Stimulated activated memory B cell treated with anti-CD40 and anti-IgM and Interleukin-4, amounts not matched to agents 10 μg/mL and 1 μg/mL and 100 μg/mL, for 72 hours (primary cell): ENCODE measurements around the gene SETD1B.
A peak's percentile ranks its signal among the peaks of the same experiment; 100 is the strongest.
"Not testable (repeated sequence)": the region's sequence is repeated elsewhere in the genome, so short reads cannot be mapped to it uniquely, and the experiment has no call there.

Experiments
- ATAC-seq: fragments of 150-1000 bp; cut with Tn5 transposase; 2 replicates; pipeline ENCODE4 v1.10.0; 2021
- H3K27ac Mint-ChIP-seq: one replicate; pipeline ENCODE4 v1.8.0; 2022; ENCODE audit warnings: mild to moderate bottlenecking, mixed read lengths
- H3K27me3 Mint-ChIP-seq: one replicate; pipeline ENCODE4 v1.8.0; 2022; ENCODE audit warnings: mixed read lengths
- H3K36me3 Mint-ChIP-seq: one replicate; pipeline ENCODE4 v1.8.0; 2022; ENCODE audit warnings: mixed read lengths
- H3K4me1 Mint-ChIP-seq: one replicate; pipeline ENCODE4 v1.8.0; 2022; ENCODE audit warnings: mixed read lengths
- H3K4me3 Mint-ChIP-seq: one replicate; pipeline ENCODE4 v1.8.0; 2022; ENCODE audit warnings: mild to moderate bottlenecking, moderate library complexity, mixed read lengths
- H3K9me3 Mint-ChIP-seq: one replicate; pipeline ENCODE4 v1.8.0; 2022; ENCODE audit warnings: mixed read lengths

The SETD1B gene

GRCh38 chr12:121831571-121832245 lies 27.9 kb downstream of the SETD1B start:
- H3K4me3 Mint-ChIP-seq = no peak overlapping the region
- H3K36me3 Mint-ChIP-seq = peaks cover 60% of the 10 kb centered on the region
- no peak for ATAC-seq
- H3K9me3 Mint-ChIP-seq = no peaks in the 10 kb centered on the region
- no peaks in the 10 kb centered on the region for H3K27me3 Mint-ChIP-seq
- no peak overlapping the region for H3K27ac Mint-ChIP-seq
- peaks cover 7% of the 10 kb centered on the region for H3K4me1 Mint-ChIP-seq

- H3K36me3 Mint-ChIP-seq = peaks cover 2% of the 10 kb centered on the region
- peaks cover 26% of the 10 kb centered on the region for H3K4me1 Mint-ChIP-seq
- H3K4me3 Mint-ChIP-seq = no peak overlapping the region
- no peak overlapping the region for H3K27ac Mint-ChIP-seq
- no peak for ATAC-seq
- no peaks in the 10 kb centered on the region for H3K27me3 Mint-ChIP-seq
- H3K9me3 Mint-ChIP-seq = no peaks in the 10 kb centered on the region
These were observed 33.9 kb downstream of the SETD1B start for GRCh38 chr12:121837680-121838079.

DNA sequence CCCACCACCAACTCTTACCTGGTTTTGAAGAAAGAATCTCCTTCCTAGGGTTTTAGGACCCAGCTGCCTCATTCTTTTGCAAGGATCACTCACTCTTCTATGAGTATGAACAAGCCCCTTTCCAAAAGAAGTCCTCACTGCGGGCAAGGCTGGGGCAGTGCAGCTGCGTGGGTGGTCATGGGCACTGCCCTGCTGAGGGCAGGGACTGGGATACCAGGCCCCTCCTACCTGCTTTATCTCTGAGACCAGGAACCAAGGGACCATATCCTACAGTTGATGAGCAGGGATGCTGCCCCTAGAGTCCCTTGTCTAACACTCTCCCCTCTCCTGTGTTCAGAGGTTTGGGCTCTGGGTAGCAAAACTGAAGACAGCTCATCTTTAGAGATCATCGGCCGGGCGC lies 34.3 kb downstream of the SETD1B start:
- H3K4me1 Mint-ChIP-seq = peaks cover 26% of the 10 kb centered on the region
- no peak for ATAC-seq
- no peak overlapping the region for H3K4me3 Mint-ChIP-seq
- no peaks in the 10 kb centered on the region for H3K36me3 Mint-ChIP-seq
- no peak overlapping the region for H3K27ac Mint-ChIP-seq
- no peaks in the 10 kb centered on the region for H3K27me3 Mint-ChIP-seq
- H3K9me3 Mint-ChIP-seq = no peaks in the 10 kb centered on the region

- peak overlapping the region; percentile 86 for H3K27ac Mint-ChIP-seq
- H3K9me3 Mint-ChIP-seq = no peaks in the 10 kb centered on the region
- H3K36me3 Mint-ChIP-seq = no peaks in the 10 kb centered on the region
- H3K27me3 Mint-ChIP-seq = no peaks in the 10 kb centered on the region
- ATAC-seq = peak; percentile 99
- peak overlapping the region; percentile 95 for H3K4me3 Mint-ChIP-seq
- H3K4me1 Mint-ChIP-seq = peaks cover 26% of the 10 kb centered on the region
These were observed 35.5 kb downstream of the SETD1B start for GRCh38 chr12:121839106-121839992.

DNA sequence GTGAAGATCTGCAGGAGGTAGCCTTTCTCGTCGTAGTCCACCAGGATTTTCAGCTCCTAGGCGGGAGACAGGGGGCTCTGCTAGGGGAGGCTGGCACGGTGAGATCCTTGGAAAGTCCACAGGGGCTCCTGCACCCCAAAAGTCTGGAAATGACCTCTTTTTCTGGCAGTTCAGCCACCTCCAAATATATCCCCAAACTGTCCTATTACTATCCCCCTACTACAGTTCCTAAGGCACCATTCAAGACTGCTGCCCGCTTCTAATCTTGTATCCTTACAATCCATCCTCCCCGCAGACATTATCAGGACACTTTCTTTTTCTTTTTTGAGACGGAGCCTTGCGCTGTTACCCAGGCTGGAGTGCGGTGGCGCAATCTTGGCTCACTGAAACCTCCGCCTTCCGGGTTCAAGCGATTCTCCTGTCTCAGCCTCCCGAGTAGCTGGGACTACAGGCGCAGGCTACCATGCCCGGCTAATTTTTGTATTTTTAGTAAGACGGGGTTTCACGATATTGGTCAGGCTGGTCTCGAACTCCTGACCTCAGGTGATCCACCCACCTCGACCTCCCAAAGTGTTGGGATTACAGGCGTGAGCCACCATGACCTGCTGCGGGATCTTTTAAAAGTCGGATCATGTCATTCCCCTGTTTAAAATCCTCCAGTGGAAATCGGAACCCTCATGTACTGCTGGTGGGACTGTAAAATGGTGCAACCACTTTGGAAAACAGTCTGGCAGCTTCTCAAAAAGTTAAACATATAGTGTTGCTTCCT lies 36.4 kb downstream of the SETD1B start:
- Mint-ChIP-seq H3K36me3 (no peaks in the 10 kb centered on the region), H3K9me3 (no peaks in the 10 kb centered on the region), H3K27me3 (no peaks in the 10 kb centered on the region), H3K27ac (peak overlapping the region; percentile 86), H3K4me3 (peak overlapping the region; percentile 95), H3K4me1 (peaks cover 26% of the 10 kb centered on the region)
- ATAC-seq = no peak

DNA sequence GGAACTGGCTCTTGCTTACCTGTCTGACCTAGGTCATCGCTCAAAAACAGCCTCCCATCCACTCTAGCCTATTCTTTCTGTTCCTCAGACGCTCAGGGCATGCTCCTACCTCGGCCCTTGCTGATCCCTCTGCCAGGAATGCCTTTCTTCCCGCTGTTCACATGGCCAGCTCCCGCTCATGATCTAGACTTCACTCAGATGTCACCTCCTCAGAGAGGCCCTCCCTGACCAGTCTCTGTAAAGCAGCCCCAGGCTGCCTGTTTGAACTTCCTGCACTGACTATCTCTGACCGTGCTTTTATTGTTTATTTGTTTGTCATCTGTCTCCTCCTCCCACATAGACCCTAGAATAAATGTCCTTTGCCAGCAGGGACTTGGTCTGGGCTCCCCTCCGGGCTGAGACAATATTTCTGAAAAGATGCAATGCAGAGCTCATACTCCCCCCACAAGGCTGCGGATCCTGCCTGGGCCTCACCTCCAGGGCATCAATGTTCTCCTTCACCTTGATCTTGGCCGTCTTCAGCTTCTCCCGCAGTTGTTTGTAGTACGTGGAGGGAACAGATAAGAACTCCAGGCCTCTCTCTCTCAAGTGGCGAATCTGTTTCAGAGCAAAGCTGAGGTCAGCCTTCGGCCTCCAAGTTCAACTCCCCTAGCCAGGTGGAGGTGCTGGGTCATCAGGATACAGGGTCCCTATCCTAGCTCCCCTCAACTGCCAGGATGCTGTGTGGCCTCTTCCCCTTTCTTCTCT lies 39.6 kb downstream of the SETD1B start:
- H3K4me1 Mint-ChIP-seq = peaks cover 24% of the 10 kb centered on the region
- H3K27ac Mint-ChIP-seq = no peak overlapping the region
- no peaks in the 10 kb centered on the region for H3K36me3 Mint-ChIP-seq
- no peak for ATAC-seq
- H3K9me3 Mint-ChIP-seq = no peaks in the 10 kb centered on the region
- H3K4me3 Mint-ChIP-seq = no peak overlapping the region
- no peaks in the 10 kb centered on the region for H3K27me3 Mint-ChIP-seq

GRCh38 chr12:121845701-121846100 lies 41.9 kb downstream of the SETD1B start:
- Mint-ChIP-seq H3K4me1 (peaks cover 13% of the 10 kb centered on the region), H3K4me3 (no peak overlapping the region), H3K36me3 (no peaks in the 10 kb centered on the region), H3K27ac (no peak overlapping the region), H3K9me3 (no peaks in the 10 kb centered on the region), H3K27me3 (no peaks in the 10 kb centered on the region)
- ATAC-seq = no peak

GRCh38 chr12:121849211-121849610 lies 45.4 kb downstream of the SETD1B start:
- Mint-ChIP-seq H3K36me3 (no peaks in the 10 kb centered on the region), H3K4me1 (peaks cover 13% of the 10 kb centered on the region), H3K4me3 (no peak overlapping the region), H3K9me3 (no peaks in the 10 kb centered on the region), H3K27ac (no peak overlapping the region), H3K27me3 (no peaks in the 10 kb centered on the region)
- ATAC-seq = no peak

GRCh38 chr12:121849665-121850064 lies 45.9 kb downstream of the SETD1B start:
- no peaks in the 10 kb centered on the region for H3K9me3 Mint-ChIP-seq
- ATAC-seq = peak; percentile 73
- H3K27ac Mint-ChIP-seq = no peak overlapping the region
- H3K4me3 Mint-ChIP-seq = no peak overlapping the region
- H3K27me3 Mint-ChIP-seq = no peaks in the 10 kb centered on the region
- H3K4me1 Mint-ChIP-seq = peaks cover 13% of the 10 kb centered on the region
- H3K36me3 Mint-ChIP-seq = no peaks in the 10 kb centered on the region

DNA sequence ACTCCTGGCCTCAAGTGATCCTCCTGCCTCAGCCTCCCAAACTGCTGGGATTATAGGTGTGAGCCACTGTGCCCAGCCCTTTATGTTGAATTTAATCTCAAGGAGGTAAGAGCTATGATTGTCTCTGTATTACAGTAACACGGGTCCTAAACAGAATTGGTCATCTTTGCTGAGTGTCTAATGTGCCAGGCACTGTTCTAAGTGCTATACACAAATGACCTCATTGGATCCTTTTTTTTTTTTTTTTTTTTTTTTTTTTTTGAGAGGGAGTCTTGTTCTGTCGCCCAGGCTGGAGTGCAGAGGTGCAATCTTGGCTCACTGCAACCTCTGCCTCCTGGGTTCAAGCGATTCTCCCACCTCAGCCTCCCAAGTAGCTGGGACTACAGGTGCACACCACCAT lies 48.6 kb downstream of the SETD1B start:
- not testable (repeated sequence) for H3K27ac Mint-ChIP-seq, H3K36me3 Mint-ChIP-seq, H3K9me3 Mint-ChIP-seq, ATAC-seq, H3K4me3 Mint-ChIP-seq, H3K27me3 Mint-ChIP-seq
- peaks cover 29% of the 10 kb centered on the region for H3K4me1 Mint-ChIP-seq

DNA sequence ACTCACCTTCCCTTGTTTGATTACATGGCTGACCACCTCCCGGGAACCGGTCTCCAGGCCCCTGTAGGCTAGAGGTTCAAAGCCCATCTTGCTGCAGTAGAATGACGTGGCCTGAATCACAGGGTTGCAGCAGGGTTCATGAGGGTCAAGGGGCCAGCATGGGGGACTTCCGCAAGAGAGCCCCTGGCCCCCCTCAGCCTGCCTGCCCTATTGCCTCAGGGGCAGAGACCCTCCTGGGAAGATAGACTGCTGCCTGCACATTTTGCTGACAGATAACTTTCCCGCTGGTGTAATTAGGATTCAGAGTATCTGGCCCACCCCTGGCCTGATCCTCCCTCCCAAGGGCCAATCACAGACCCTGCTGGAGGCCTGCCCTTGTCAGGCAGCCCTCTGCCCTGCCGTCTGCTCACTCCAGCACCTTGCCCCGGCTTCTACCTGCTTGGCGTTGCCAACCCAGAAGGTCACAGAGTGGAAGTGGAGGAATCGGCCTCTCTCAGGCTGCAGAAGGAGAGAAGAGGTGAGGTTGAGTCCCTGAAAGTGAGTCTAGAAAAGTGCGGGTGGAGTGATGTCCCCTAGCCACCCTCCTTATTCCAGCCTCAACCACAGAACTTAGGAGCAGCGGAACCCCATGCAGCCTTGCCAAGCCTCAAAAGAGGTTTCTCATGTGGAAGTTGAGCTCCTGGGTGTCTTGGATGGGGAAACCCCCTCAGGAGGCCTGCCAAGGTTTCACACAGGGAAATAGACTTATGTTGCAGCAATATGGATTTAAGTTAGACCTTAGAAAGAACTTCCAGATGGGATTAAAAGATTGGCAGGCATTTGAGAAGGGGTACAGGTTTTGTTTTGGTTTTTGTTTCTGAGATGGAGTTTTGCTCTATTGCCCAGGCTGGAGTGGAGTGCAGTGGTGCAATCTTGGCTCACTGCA lies 53.8 kb downstream of the SETD1B start:
- Mint-ChIP-seq H3K4me3 (no peak overlapping the region), H3K36me3 (no peaks in the 10 kb centered on the region), H3K4me1 (peaks cover 28% of the 10 kb centered on the region), H3K27ac (no peak overlapping the region), H3K9me3 (no peaks in the 10 kb centered on the region), H3K27me3 (no peaks in the 10 kb centered on the region)
- no peak for ATAC-seq

DNA sequence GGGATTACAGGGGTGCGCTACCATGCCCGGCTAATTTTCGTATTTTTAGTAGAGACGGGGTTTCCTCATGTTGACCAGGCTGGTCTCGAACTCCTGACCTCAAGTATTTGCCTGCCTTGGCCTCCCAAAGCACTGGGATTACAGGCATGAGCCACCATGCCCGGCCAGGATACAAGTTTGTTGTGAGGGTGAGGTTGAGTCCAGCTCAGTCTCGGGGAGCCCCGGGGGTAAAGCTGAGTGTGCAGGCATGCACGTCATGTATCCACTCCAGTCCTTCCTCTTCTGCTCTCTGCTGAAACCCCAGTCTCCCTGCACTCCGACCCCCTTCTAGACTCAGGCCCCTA lies 54.5 kb downstream of the SETD1B start:
- H3K4me1 Mint-ChIP-seq = peaks cover 28% of the 10 kb centered on the region
- no peaks in the 10 kb centered on the region for H3K36me3 Mint-ChIP-seq
- H3K27ac Mint-ChIP-seq = peak overlapping the region; percentile 64
- H3K4me3 Mint-ChIP-seq = no peak overlapping the region
- no peak for ATAC-seq
- H3K9me3 Mint-ChIP-seq = no peaks in the 10 kb centered on the region
- no peaks in the 10 kb centered on the region for H3K27me3 Mint-ChIP-seq

GRCh38 chr12:121858662-121859572 lies 55.1 kb downstream of the SETD1B start, which contains the start of gene HPD:
Gene HPD, minus strand, starts transcription at chr12:121858859. Its CDS starts 36 bp downstream, at chr12:121858823.
- H3K9me3 Mint-ChIP-seq = no peaks in the 10 kb centered on the region
- H3K4me1 Mint-ChIP-seq = peaks cover 28% of the 10 kb centered on the region
- H3K27me3 Mint-ChIP-seq = no peaks in the 10 kb centered on the region
- peak within 1 kb of the TSS; percentile 64 for H3K27ac Mint-ChIP-seq
- H3K36me3 Mint-ChIP-seq = no peaks in the 10 kb centered on the region
- no peak within 1 kb of the TSS for H3K4me3 Mint-ChIP-seq
- no peak for ATAC-seq
